Mesodermal cell (in vitro differentiated cells): ENCODE data around the gene SRMS.

Experiments used
- H3K27ac ChIP-seq: 2 replicates; pipeline ENCODE4 v1.7.0; 2013; ENCODE audit warnings: mild to moderate bottlenecking, low read depth, low read length, moderate library complexity; ENCODE audit not compliant: severe bottlenecking
- H3K36me3 ChIP-seq: 2 replicates; pipeline ENCODE4 v1.7.1; 2013; ENCODE audit warnings: mild to moderate bottlenecking, low read length, moderate library complexity; ENCODE audit not compliant: control insufficient read depth, insufficient read depth
- H3K4me1 ChIP-seq: one replicate; pipeline ENCODE4 v1.7.1; 2013; ENCODE audit warnings: mild to moderate bottlenecking, low read length; ENCODE audit not compliant: insufficient read depth, control insufficient read depth, poor library complexity, severe bottlenecking
- H3K4me3 ChIP-seq: 2 replicates; pipeline ENCODE4 v1.7.0; 2013; ENCODE audit warnings: low read length, control low read depth, mild to moderate bottlenecking; ENCODE audit not compliant: insufficient read depth, poor library complexity, severe bottlenecking; ENCODE audit errors: extremely low read depth
- H3K9me3 ChIP-seq: 2 replicates; pipeline ENCODE4 v1.7.1; 2013; ENCODE audit warnings: mild to moderate bottlenecking, low read length, moderate library complexity; ENCODE audit not compliant: control insufficient read depth
- WGBS, 2 experiments: methylation state at CpG; one replicate each; pipeline ENCODE4 v1.1.5; 2013; ENCODE audit warnings: missing lambda C conversion rate in 2 of 2; ENCODE audit not compliant: insufficient coverage in 2 of 2; 5-methylcytosine and 5-hydroxymethylcytosine counted together

Gene SRMS

DNA sequence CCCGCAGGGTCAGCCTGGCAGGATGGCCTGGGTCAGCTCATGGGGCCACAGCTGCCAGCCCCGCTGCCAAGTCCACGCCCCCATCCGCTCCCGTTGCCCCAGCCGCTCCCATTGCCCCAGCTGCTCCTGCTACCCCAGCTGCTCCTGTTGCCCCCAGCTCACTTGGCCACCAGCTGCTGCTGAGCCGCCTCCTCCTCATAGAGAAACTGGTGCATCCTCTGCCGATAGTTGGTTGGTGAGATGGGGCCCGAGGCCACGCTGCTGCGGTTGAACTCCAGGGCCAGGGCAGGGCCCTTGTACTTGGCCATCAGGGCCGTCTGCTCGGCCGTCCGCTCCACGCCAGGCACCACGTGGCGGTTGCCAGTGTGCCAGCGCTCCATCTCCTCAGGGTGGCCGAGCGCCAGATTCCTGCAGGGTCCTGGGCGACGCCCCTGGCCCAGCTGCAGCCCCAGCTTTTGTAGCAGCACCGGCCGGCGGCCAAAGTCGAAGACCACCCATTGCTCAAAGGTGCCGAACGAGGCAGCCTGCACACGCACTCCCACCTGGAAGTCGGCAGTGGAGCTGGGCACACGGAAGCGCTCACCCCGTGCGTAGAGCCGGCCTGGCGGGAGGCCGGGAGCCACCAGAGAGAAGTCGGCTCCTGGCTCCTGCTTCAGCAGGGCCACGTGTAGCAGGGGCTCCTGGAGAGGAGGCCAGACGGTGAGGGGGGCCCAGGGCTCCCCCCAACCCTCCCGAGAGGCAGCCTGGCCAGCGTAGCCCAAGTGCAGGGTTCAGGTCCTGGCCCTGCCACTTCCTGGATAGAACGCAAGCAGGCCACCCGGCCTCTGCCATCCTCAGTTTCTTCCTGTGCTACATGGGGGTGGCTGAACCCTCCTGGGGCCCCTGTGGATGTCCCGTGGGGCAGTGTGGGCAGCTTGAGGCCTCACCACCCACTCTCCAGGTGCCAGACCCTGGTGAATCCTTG, 21.7 kb upstream of the SRMS start:
- no peaks in the 10 kb centered on the region for H3K9me3 ChIP-seq
- H3K27ac ChIP-seq, result no peak overlapping the region
- no peak overlapping the region for H3K4me3 ChIP-seq
- no peaks in the 10 kb centered on the region for H3K36me3 ChIP-seq
- WGBS, 2 experiments, result 95% methylated on average over 43 to 46 of the region's 46 CpGs
- no peaks in the 10 kb centered on the region for H3K4me1 ChIP-seq

DNA sequence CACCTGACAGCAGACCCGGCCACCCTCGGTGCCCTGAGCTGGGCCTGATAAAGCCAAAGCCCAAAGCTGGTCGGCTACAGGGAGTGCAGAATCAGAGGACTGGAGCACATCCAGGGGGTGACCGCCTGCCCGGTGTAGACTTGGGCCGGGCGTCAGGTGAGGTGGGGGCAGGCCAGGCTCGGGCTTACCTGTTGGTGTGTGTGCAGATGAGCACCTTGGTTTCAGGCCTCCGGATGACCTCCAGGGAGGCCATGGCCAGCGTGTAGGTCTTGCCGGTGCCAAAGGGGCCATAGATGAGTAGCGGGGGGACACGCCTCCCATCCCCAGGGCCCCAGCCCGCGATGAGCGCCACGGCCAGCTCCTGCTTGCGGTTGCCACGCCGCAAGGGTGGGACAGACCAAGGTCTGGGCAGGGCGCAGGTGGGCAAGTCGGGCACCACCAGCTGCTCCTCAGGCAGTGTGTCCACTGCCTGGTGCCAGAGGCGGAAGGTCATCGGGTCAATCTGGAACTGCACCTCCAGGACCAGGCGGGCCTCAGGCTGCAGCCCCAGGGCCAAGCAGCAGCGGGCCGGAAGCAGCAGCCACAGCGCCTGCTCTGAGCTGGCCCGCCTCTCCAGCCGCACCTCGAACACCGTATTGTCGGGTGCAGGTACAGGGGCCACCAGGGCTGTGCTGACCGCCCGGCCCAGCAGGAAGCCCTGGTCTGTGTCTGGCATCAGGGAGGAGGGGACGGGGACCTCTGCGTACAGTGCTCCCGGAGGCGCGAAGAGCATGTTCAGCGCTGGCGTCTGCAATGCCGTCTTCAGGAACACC, 20.8 kb upstream of the SRMS start:
- WGBS, 2 experiments, result 95% methylated on average over 33 to 43 of the region's 43 CpGs
- no peaks in the 10 kb centered on the region for H3K4me1 ChIP-seq
- H3K4me3 ChIP-seq, result no peak overlapping the region
- H3K36me3 ChIP-seq, result no peaks in the 10 kb centered on the region
- no peak overlapping the region for H3K27ac ChIP-seq
- no peaks in the 10 kb centered on the region for H3K9me3 ChIP-seq

DNA sequence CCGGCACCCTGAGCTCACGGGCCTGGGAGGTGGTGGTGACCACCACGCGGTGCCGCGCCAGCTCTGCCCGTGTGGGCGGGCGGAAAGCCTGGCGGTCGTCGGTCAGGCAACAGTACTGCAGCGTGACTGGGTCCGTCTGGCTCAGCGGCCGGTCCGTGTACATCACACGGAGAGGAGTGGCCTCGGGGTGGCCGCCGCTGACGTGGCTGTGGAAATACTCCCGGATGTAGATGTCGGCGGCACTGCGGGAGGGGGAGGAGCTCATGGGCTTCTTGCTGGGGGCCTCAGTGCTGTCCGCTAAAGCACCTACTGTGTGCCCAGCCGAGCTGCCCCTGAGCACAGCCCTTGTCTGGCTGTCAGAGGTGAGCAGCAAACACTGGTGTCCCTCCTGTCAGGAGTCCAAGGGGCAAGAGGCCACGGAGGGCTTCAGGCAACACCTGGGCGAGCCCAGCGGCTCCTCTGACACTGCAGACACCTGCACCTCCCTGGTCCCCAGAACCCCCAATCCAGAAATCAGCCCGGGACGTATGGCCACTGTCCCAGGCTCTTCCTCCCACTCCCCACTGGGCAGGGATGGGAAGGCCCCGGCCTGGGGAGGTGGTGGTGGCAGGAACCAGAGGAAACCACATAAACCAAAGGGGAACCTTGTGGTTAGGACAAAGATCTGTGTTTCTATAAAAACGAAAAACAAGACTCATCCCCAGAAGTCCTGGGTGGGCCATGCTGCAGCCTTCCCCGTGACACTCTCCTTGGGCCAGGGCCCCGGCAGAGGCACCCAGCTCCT, 20.0 kb upstream of the SRMS start:
- Histone ChIP-seq H3K9me3 (no peaks in the 10 kb centered on the region), H3K36me3 (peaks cover 3% of the 10 kb centered on the region), H3K27ac (no peak overlapping the region), H3K4me3 (no peak overlapping the region), H3K4me1 (no peaks in the 10 kb centered on the region)
- 94% methylated on average over 32 to 36 of the region's 37 CpGs for WGBS, 2 experiments

DNA sequence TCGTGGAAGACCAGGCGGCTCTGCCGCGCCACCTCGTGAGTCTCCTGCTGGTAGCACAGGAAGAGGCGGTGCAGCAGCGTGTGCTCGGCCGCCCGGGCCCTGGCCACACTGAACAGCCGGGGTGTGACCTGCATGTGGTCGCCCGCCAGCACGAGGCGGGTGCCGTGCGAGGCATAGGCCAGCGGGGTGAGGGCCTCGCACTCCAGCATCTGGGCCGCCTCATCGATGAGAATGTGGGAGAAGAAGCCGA, 19.5 kb upstream of the SRMS start:
- Histone ChIP-seq H3K36me3 (peaks cover 3% of the 10 kb centered on the region), H3K9me3 (no peaks in the 10 kb centered on the region), H3K4me3 (no peak overlapping the region), H3K27ac (no peak overlapping the region), H3K4me1 (no peaks in the 10 kb centered on the region)
- 97% methylated on average over 21 to 22 of the region's 22 CpGs for WGBS, 2 experiments

DNA sequence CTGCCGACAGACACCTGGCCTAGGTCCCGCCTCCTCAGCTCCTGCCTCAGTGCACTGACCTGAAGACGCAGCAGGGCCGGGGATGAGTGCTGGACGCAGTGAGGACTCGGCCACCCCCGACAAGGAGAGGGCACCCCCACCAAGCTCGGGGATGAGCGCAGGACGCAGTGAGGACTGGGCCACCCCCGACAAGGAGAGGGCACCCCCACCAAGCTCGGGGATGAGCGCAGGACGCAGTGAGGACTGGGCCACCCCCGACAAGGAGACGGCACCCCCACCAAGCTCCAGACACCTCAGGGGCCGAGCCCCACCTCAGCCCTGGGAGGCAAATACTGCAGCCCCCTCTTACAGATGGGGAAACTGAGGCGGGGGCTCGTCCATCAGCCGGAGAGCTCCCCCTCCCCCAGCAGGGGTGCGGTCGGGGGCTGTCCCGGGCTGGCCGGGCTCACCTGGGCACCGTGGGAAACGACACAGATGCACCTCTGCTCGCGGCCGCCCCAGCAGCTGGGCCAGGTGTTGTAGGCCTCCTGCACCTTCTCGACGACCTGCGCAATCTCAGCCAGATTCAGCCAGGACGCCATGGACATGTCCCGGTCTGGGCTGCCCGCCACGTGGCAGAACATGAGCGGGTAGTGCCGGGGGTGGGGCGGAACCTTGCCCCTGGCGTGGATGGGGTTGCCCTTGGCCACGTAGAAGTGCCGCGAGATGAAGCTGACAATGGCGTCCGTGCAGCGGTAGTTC, 19.0 kb upstream of the SRMS start:
- Histone ChIP-seq H3K9me3 (no peaks in the 10 kb centered on the region), H3K27ac (no peak overlapping the region), H3K36me3 (peaks cover 8% of the 10 kb centered on the region), H3K4me1 (no peaks in the 10 kb centered on the region), H3K4me3 (no peak overlapping the region)
- 91% methylated on average over 42 of the region's 46 CpGs for WGBS, 2 experiments

DNA sequence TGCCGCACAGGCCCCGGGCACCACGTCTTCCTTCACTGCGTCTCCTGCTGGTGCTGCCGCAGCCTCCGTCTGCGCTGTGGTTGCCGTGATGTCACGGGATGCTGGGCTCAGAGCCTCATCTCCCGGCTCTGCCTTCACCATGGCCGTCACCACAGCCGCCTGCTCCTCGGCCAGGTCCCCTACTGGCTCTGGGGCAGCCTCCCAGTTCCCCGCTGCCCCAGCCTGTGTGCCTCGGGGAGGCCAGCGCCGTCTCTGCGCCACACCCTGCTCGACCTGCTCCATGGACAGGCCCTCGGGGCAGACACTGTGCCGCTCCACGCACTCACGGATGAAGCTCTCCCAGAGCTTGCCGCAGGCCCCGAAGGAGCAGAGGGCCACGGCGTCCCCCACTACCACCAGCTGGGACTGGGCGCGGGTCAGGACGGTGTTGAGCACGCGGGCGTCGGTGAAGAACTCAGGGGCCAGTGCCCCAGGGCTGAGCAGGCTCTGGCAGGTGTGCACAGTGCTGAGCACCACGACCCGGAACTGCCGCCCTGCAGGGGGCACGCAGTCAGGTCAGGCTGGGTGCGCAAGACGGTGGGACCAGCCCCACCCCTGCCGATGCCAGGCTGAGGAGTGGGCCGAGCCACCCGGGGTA, 18.3 kb upstream of the SRMS start:
- Histone ChIP-seq H3K4me3 (no peak overlapping the region), H3K36me3 (peaks cover 15% of the 10 kb centered on the region), H3K4me1 (no peaks in the 10 kb centered on the region), H3K27ac (no peak overlapping the region), H3K9me3 (no peaks in the 10 kb centered on the region)
- 96 to 97% methylated on average over 30 to 40 of the region's 43 CpGs for WGBS, 2 experiments

DNA sequence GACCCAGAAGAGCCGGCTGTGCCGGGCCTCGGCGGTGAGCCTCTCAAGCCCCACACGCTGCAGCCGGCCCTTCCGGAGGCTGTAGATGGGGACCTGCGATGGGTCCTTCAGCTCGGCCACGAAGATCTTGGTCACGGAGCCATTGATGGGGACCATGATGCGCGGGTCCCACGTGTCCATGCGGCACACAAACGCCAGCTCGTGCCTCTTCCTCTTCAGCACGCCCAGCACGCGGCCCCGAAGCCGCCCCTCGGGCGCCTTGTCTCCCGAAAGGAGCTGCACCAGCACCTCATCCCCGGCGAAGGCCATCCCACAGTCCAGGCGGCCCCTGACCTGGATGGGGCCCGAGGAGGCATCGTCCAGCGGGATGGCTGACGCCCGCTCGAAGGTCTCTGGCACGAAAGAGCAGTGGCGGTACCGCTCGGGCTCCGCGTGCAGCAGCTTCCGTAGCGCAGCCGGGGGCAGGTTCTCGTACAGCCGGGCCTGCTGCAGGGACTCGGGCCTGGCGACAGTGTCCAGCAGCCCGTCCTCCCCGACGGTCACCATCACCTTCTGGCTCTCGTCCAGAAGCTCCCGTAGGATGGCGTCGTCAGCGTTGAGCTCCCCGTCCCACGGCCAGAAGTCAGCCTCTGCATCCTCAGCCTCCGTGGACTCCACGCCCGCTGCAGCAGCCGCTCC, 17.6 kb upstream of the SRMS start:
- Histone ChIP-seq H3K4me1 (no peaks in the 10 kb centered on the region), H3K9me3 (no peaks in the 10 kb centered on the region), H3K27ac (no peak overlapping the region), H3K4me3 (no peak overlapping the region), H3K36me3 (peaks cover 16% of the 10 kb centered on the region)
- WGBS, 2 experiments, result 97% methylated on average over 61 of the region's 61 CpGs

DNA sequence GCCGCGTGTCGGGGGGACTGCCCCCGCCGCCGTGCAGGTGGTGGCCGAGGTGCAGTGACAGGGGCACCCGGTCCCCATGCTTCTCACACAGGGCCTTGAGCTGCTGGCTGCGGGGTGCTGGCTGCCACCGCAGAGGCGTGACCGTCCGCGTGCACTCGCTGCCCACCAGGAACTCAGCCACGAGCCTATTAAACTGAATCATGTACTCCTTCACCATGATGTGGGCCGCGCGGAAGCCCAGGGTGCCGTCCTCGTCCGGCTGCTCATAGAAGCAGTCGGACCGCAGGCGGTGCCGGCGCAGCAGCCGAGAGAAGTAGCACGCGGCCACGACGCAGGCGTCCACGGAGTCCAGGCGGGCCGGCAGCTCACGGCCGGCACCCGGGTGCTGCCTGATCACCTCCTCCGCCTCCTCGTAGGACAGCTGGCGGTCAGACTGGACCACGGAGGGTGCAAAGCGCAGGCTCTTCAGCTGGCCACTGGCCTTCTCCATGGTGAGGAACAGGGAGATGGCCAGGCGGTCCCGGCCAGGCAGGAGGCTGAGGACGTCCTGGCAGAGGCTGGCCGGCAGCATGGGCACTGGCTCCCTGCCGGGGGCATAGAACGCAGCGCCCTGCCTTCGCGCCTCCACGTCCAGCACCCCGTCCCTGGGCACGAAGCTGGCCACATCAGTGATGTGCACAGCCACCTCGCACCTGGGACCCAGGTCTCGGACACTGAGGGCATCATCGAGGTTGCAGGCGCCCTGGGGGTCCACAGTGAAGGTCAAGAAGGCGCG, 16.7 kb upstream of the SRMS start:
- H3K4me1 ChIP-seq, result no peaks in the 10 kb centered on the region
- H3K9me3 ChIP-seq, result no peaks in the 10 kb centered on the region
- no peak overlapping the region for H3K4me3 ChIP-seq
- peaks cover 16% of the 10 kb centered on the region for H3K36me3 ChIP-seq
- no peak overlapping the region for H3K27ac ChIP-seq
- 96 to 97% methylated on average over 59 to 62 of the region's 62 CpGs for WGBS, 2 experiments

DNA sequence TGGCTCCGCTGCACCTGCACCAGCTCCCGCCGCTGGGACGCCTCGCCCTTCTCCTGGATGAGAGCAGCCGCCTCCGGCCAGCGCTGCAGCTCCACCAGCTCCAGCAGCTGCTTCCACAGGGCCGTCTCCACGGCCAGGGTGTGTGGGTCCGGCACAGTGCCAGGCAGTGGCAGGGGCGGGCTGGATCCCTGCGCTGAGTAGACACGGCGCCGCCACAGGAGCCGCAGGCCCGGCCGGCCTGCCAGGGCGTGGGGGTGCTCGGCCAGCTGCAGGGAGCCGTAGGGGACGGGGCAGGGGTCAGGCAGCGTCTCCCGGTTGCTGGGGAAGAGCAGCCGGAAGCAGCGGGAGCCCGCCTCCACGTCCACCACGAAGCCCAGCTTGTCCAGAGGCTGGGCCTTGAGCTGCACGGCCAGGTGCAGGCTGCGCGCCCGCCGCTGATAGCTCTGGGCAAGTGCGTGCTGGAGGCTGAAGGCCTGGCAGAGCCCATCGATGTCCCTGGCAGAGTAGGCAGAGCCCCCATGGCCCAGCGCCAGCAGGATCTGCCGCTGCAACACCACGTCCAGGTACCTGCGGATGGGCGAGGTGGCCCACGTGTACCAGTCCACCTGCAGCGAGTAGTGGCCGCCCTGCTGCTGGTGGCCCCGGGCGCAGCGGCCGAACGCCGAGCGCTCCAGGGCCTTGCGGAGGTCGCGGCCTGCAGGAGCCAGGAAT, 15.8 kb upstream of the SRMS start:
- H3K27ac ChIP-seq, result no peak overlapping the region
- H3K4me1 ChIP-seq, result no peaks in the 10 kb centered on the region
- H3K9me3 ChIP-seq, result no peaks in the 10 kb centered on the region
- WGBS, 2 experiments, result 94 to 96% methylated on average over 52 of the region's 55 CpGs
- H3K4me3 ChIP-seq, result no peak overlapping the region
- peaks cover 16% of the 10 kb centered on the region for H3K36me3 ChIP-seq
